GM18873 (cell line): ENCODE measurements around the gene SDK2.

Source experiments
- ATAC-seq: cut with Tn5 transposase; IDR thresholded peaks from one replicate; pipeline ENCODE4 v1.9.1; 2021; ENCODE audit warnings: mild to moderate bottlenecking, moderate library complexity, moderate number of reproducible peaks; ENCODE audit not compliant: unreplicated experiment, low FRiP score

Gene SDK2

GRCh38 chr17:73359987-73360410 lies 284.2 kb downstream of the SDK2 start:
- ATAC-seq = no peak

GRCh38 chr17:73359352-73359751 lies 284.9 kb downstream of the SDK2 start:
- ATAC-seq = no peak

- ATAC-seq = no peak
Observed at GRCh38 chr17:73358668-73359067, 285.6 kb downstream of the SDK2 start.

DNA sequence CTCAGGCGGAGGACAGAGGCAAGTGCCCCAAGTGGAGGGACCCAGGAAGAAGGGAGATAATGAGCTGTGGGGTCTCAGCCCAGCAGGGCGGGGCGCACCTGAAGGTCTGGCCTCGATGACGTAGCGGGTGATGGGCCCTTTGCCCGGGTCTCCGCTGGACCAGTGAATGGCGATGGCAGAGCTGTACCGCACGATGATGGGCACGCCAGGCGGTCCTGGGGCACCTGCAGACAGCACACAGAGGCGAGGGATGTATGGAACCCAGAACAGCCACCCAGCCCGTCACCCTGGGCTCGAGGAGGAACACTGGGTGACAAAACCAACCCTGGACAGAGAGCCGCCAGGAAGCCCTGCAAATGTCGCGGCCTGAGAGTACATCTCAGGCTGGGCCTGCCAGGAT lies 286.3 kb downstream of the SDK2 start:
- no peak for ATAC-seq

DNA sequence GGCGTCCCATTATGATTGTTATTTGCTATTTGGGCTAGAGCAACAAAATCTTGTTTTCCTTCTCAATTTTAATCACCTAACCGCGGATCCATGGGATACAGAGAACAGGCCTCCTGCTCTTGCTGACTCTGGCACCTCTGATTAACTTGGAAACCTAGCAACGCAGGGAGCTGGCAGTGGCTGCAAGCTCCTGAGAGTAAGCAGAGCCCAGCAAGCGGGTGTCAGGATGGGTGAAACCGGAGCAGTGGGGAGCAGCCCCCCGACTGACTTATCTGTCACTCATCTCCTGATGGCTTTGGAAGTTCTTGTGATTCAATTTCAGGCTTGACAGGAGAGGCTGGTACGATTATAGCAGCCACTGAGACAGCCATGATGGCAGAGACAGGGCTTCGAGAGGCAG lies 286.9 kb downstream of the SDK2 start:
- no peak for ATAC-seq

DNA sequence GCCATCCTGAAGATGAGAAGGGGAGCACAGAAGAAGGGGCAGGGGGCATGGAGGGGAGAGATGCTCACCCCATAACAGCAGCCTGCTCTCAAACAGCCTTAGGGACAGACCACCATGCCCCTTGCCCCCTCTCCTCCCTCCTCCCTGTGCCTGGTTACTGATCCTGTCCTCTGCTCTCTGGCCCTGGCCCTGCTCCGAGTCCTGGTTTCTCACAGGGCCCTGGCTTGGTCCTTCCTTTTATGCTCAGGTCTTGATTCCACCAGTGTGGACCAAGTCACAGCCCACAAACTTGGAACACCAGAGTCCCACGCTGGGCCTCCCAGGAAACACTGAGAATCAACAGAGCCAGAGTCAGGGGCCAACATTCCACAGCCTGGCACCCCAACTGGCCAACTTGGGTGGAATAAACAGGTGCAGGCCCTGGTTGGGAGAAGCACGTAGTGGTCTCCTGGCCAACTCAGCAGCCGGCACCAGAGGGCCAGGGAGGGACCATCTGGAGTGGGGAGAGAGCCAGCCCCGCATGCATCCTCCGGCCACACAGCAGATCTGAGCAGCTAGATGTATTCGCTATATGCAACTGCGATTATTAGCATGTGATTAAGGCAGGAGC lies 287.6 kb downstream of the SDK2 start:
- ATAC-seq = no peak

GRCh38 chr17:73354423-73355284 lies 289.6 kb downstream of the SDK2 start:
- ATAC-seq = no peak

- ATAC-seq = no peak
Observed at GRCh38 chr17:73352261-73352660, 292.0 kb downstream of the SDK2 start.

GRCh38 chr17:73351764-73352163 lies 292.5 kb downstream of the SDK2 start:
- ATAC-seq = no peak

- no peak for ATAC-seq
Observed at GRCh38 chr17:73350864-73351263, 293.4 kb downstream of the SDK2 start.

DNA sequence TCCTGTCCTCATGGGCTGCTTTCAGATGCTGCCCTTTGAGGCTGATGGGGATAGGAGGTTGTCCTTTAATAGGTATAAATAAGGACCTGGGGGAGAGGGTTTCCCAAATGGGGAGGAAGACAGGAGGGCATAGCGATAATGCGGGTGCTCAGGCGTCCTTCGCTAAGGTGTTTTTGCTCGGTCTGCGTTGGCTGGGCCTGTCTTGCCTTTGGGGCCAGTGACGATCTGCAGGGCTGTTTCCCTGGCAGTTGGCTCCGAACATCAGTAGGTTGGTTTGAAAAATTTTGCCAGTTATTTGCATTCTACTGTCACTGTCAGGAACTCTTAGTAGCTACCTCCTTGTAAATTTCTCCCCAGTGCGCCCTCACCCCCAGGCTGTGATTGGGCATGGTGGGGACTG lies 294.6 kb downstream of the SDK2 start:
- ATAC-seq = no peak

DNA sequence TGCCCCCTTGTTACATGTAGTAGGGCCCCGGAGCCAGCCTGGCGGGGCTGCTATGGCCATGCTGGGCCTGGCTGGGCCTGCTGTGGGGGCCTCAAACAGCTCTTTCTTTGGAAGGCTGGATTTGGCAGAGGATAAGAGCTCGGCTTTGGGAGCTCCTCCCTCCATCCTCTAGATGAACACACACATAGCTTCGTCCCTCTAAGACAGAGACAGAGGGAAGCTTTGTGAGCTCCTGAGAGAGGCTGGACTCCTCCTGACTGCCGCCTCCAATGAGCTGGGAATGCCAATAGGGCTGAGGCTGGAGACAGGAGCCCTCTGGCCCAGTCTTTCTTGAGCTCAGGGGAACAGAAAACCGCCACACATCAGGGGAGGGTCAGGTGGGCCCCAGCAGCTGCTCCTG lies 295.1 kb downstream of the SDK2 start:
- ATAC-seq = no peak

- no peak for ATAC-seq
Observed at GRCh38 chr17:73348829-73349095, 295.5 kb downstream of the SDK2 start.

DNA sequence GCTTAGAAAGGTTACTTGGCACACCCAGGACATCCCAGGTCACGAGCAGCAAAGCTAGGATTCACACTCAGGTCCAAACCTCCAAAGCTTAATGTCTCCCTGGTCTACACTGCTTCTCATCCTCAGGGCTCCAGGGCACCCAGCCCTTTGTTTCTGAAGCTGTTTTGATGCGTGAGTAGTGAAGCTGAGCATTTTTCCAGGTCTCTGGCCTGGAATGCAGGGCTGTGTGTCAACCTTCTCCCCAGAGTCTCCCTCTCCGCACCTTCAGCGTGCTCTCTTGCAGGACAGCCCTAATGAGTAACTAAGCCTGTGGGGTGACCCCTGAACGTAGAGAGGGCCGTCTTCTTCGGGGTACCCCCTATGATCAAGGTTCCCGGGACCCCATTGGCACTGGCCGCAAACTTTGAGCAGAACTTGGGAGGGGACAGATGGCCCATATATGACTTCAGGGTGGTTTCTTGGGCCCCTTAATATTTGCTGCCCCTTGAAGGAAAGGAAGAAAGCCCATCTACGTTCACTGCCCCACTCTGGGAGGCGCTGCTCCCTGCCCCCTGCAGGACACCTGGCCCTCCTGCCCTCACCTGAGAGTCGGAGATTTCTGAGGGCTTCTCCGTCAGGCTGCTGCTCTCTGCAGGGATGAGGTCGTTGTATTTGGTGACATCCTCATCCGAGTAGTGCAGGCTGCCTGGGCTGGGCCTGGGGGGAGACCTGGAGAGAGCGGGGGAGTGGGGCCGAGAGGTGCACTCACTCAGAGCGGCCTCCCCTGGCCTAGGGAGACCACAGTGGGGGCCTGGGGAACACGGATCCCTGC lies 296.0 kb downstream of the SDK2 start:
- no peak for ATAC-seq

DNA sequence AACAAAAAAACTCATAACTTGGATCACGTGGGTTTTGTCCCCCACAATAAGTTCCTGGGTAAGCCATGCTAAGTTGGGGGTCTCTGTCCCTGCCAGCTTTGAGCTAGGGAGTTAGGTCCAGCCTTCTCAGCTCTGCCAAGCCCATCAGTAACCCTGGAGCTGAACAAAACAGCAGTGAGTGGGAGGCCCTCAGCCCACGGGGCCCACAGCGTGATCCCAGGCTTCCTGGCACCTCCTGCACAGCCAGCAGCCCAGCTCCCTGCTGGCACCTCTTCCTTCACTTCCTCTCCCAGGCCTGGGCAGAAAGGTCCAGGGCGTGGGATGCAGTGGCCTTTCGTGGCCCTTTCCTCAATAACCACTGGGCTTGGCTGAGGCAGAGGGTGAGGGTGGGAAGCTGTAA lies 296.9 kb downstream of the SDK2 start:
- ATAC-seq = no peak

GRCh38 chr17:73346501-73347162 lies 297.6 kb downstream of the SDK2 start:
- ATAC-seq = no peak

- ATAC-seq = no peak
Observed at GRCh38 chr17:73343739-73344454, 300.3 kb downstream of the SDK2 start.

- ATAC-seq = no peak
Observed at GRCh38 chr17:73343168-73343634, 301.0 kb downstream of the SDK2 start.

- ATAC-seq = no peak
Observed at GRCh38 chr17:73342541-73343167, 301.6 kb downstream of the SDK2 start.

GRCh38 chr17:73342050-73342522 lies 302.2 kb downstream of the SDK2 start:
- no peak for ATAC-seq
